BE2C (cell line): ENCODE measurements around the gene TMED10.

Source experiments
- DNase-seq: peaks from one replicate; pipeline ENCODE4 v3.0.0-alpha.2; 2020
- H3K27me3 ChIP-seq: fragments of 250-450 bp; sonication (Bioruptor Pico); 2 replicates; pipeline ENCODE4 v1.5.1; 2020; ENCODE audit warnings: mild to moderate bottlenecking
- H3K36me3 ChIP-seq: fragments of 250-450 bp; sonication (Bioruptor Pico); 2 replicates; pipeline ENCODE4 v1.5.1; 2020; ENCODE audit warnings: mild to moderate bottlenecking
- H3K4me1 ChIP-seq: fragments of 250-450 bp; sonication (Bioruptor Pico); 2 replicates; pipeline ENCODE4 v1.5.1; 2020
- H3K4me3 ChIP-seq: 2 replicates; pipeline ENCODE4 v1.5.1; 2011; ENCODE audit warnings: low read depth, low read length
- H3K9me3 ChIP-seq: fragments of 250-450 bp; sonication (Bioruptor Pico); 2 replicates; pipeline ENCODE4 v1.5.1; 2020
- TF ChIP-seq, protein P1 (sequence below): IDR thresholded peaks from 2 replicates; pipeline ENCODE4 v1.5.1; 2012; ENCODE audit warnings: mild to moderate bottlenecking, low read depth, low read length

The TMED10 gene

DNA sequence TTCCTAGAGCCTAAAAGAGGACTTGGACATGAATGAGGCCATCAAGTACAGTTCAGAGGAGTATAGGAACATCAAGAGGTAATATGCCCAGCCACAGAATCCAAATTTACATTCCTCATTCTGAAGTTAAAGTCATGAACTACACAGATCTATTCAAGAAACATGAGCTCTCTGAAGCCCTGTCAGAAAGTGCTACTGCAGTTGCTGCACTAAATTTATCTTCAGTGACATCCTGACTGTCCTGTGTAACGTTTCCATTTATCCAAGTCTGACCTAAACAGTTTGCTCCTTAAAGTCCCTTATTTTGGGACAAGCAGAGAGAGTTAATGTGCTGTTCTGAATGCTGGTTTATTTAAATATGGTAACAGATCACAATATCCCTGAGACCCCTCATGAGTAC, 77.7 kb downstream of the TMED10 start:
- TF ChIP-seq, protein P1, sequence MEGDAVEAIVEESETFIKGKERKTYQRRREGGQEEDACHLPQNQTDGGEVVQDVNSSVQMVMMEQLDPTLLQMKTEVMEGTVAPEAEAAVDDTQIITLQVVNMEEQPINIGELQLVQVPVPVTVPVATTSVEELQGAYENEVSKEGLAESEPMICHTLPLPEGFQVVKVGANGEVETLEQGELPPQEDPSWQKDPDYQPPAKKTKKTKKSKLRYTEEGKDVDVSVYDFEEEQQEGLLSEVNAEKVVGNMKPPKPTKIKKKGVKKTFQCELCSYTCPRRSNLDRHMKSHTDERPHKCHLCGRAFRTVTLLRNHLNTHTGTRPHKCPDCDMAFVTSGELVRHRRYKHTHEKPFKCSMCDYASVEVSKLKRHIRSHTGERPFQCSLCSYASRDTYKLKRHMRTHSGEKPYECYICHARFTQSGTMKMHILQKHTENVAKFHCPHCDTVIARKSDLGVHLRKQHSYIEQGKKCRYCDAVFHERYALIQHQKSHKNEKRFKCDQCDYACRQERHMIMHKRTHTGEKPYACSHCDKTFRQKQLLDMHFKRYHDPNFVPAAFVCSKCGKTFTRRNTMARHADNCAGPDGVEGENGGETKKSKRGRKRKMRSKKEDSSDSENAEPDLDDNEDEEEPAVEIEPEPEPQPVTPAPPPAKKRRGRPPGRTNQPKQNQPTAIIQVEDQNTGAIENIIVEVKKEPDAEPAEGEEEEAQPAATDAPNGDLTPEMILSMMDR: no peak
- Histone ChIP-seq H3K4me1 (no peaks in the 10 kb centered on the region), H3K4me3 (no peak overlapping the region), H3K27me3 (no peaks in the 10 kb centered on the region), H3K36me3 (peaks cover 66% of the 10 kb centered on the region), H3K9me3 (no peaks in the 10 kb centered on the region)
- no peak for DNase-seq

DNA sequence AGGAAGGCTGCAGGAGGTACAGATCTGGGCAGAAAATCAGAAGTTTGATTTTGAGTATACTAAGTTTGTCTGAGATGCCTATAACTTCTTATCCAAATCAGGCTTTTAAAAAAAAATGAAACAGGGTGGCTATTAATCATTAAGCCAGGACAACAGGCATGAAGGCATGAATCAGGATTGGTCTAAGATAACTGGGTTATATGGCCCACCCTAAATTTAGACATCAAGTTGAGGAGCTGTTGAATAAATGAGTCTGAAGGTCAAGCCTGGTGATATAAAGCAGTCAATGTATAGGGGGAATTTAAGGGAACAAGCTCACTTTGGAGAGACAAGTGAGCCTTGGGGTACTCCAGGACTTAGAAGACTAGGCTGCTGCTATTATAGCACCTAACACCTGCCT, 78.2 kb downstream of the TMED10 start:
- TF ChIP-seq, protein P1: no peak
- H3K27me3 ChIP-seq: no peaks in the 10 kb centered on the region
- H3K36me3 ChIP-seq: peaks cover 62% of the 10 kb centered on the region
- H3K4me1 ChIP-seq: no peaks in the 10 kb centered on the region
- DNase-seq: no peak
- H3K9me3 ChIP-seq: no peaks in the 10 kb centered on the region
- H3K4me3 ChIP-seq: no peak overlapping the region

DNA sequence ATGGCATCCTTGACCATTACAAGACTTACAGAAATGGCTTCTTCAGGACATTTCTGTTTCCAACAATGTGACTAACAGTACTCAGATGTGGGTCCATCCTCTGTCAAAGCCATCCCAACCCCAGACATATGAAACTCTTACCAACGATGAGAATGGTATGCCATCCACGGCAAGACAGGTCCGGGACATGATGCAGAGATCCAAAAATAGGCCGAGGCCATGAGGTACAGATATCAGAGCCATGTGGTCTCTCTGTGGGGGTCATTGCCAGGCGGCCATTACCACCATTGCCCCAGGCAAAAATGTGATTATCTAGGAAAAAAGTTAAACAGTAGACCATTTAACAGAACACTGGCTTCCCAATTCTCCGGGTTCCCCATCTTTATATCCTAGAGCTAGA, 79.5 kb downstream of the TMED10 start:
- DNase-seq: no peak
- H3K4me1 ChIP-seq: no peaks in the 10 kb centered on the region
- H3K27me3 ChIP-seq: no peaks in the 10 kb centered on the region
- H3K4me3 ChIP-seq: no peak overlapping the region
- H3K9me3 ChIP-seq: no peaks in the 10 kb centered on the region
- H3K36me3 ChIP-seq: peaks cover 67% of the 10 kb centered on the region
- TF ChIP-seq, protein P1: no peak

DNA sequence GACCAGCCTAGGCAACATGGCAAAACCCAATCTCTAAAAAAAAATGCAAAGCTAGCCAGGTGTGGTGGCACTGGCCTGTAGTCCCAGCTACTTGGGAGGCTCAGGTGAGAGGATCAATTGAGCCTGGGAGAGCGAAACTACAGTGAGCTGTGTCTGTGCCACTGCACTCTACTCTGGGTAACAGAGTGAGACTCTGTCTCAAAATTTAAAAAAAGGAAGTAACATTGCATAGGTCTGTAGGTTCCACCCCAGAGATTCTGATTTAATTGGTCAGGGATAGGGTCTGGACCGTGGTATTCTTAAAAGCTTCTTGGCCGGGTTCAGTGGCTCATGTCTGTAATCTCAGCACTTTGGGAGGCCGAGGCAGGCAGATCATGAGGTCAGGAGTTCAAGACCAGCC, 80.7 kb downstream of the TMED10 start:
- no peak for DNase-seq
- no peaks in the 10 kb centered on the region for H3K27me3 ChIP-seq
- peaks cover 61% of the 10 kb centered on the region for H3K36me3 ChIP-seq
- H3K9me3 ChIP-seq: no peaks in the 10 kb centered on the region
- H3K4me3 ChIP-seq: no peak overlapping the region
- no peaks in the 10 kb centered on the region for H3K4me1 ChIP-seq
- TF ChIP-seq, protein P1: no peak

DNA sequence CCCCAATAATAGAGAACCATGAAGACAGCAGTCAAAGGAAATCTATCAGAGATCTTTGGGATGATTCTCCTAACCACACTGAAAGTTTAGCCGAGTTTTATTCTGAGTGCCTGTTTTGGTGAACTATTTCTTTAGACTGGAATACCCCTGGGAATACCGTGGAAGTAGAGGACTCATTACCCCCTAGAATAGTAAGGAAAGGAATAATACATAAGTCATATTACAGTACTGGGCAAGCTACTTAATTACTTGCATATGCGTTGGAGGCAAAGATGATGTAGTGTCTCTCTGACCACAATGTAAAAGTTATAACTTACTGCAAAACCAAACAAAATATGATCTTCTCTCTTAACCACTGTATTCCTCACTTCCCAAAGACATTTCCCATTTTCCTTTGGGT, 81.5 kb downstream of the TMED10 start:
- no peaks in the 10 kb centered on the region for H3K27me3 ChIP-seq
- H3K4me3 ChIP-seq: no peak overlapping the region
- no peaks in the 10 kb centered on the region for H3K9me3 ChIP-seq
- peaks cover 58% of the 10 kb centered on the region for H3K36me3 ChIP-seq
- DNase-seq: no peak
- TF ChIP-seq, protein P1: no peak
- H3K4me1 ChIP-seq: no peaks in the 10 kb centered on the region

DNA sequence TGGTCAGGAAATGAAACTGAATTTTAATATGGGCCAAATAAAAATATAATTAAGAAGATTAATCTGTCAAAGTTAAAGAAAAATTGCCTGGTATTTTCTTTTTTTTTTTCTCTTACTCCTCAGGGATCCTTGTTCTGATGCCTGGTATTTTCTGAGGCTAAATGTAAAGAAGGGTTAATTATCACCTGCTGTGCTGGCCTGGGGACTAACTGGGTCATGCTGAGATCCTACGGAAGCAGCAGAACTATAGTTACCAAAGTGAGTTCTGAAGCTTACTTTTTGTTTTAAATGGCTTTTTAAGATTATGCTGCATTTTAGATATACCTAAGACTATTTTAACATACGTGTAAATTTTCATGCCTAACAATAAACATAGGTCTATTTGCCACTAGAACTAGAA, 83.7 kb downstream of the TMED10 start:
- DNase-seq: no peak
- Histone ChIP-seq H3K4me1 (no peaks in the 10 kb centered on the region), H3K36me3 (peaks cover 51% of the 10 kb centered on the region), H3K4me3 (no peak overlapping the region), H3K9me3 (no peaks in the 10 kb centered on the region), H3K27me3 (no peaks in the 10 kb centered on the region)
- TF ChIP-seq, protein P1: no peak
